Measurements from ENCODE around the gene MRPL9.
"Not testable (repeated sequence)": the region's sequence is repeated elsewhere in the genome, so short reads cannot be mapped to it uniquely, and the experiment has no call there.

Gene MRPL9

GRCh38 chr1:151782741-151783140 is 19.4 kb upstream of the MRPL9 start:
- DNase-seq: no peak

- not testable (repeated sequence) for DNase-seq
These were observed 18.7 kb upstream of the MRPL9 start for GRCh38 chr1:151782026-151782425.

GRCh38 chr1:151780736-151781135 is 17.4 kb upstream of the MRPL9 start:
- not testable (repeated sequence) for DNase-seq

GRCh38 chr1:151779852-151780251 is 16.6 kb upstream of the MRPL9 start:
- no peak for DNase-seq

GRCh38 chr1:151777317-151777716 is 14.0 kb upstream of the MRPL9 start:
- no peak for DNase-seq

- no peak for DNase-seq
These were observed 13.4 kb upstream of the MRPL9 start for GRCh38 chr1:151776665-151777062.

GRCh38 chr1:151775894-151776664 is 12.8 kb upstream of the MRPL9 start:
- DNase-seq: no peak

- DNase-seq: no peak
These were observed 11.1 kb upstream of the MRPL9 start for GRCh38 chr1:151774256-151774922.

- DNase-seq: no peak
These were observed 10.4 kb upstream of the MRPL9 start for GRCh38 chr1:151773702-151774101.

GRCh38 chr1:151769270-151769669 is 6.0 kb upstream of the MRPL9 start:
- not testable (repeated sequence) for DNase-seq

GRCh38 chr1:151768351-151769066 is 5.2 kb upstream of the MRPL9 start:
- DNase-seq: not testable (repeated sequence)

GRCh38 chr1:151763990-151764389 is 694 bp upstream of the MRPL9 start:
- no peak for DNase-seq

GRCh38 chr1:151760597-151761385 is 2.5 kb downstream of the MRPL9 start:
- DNase-seq: no peak

GRCh38 chr1:151759241-151759640 is 4.1 kb downstream of the MRPL9 start:
- no peak for DNase-seq

GRCh38 chr1:151756291-151756690 is 7.0 kb downstream of the MRPL9 start:
- no peak for DNase-seq

GRCh38 chr1:151741516-151741915 is 21.8 kb downstream of the MRPL9 start:
- no peak for DNase-seq

- DNase-seq: no peak
These were observed 23.5 kb downstream of the MRPL9 start for GRCh38 chr1:151739590-151740355.

GRCh38 chr1:151737479-151737878 is 25.8 kb downstream of the MRPL9 start:
- DNase-seq: no peak

GRCh38 chr1:151737026-151737425 is 26.3 kb downstream of the MRPL9 start:
- no peak for DNase-seq

- DNase-seq: not testable (repeated sequence)
These were observed 29.3 kb downstream of the MRPL9 start for GRCh38 chr1:151733995-151734394.

- no peak for DNase-seq
These were observed 30.2 kb downstream of the MRPL9 start for GRCh38 chr1:151733126-151733525.

- no peak for DNase-seq
These were observed 33.4 kb downstream of the MRPL9 start for GRCh38 chr1:151729966-151730291.

All from stimulated activated CD4-positive, alpha-beta T cell treated with anti-CD3 and anti-CD28 coated beads, Interleukin-12 subunit alpha, Interleukin-12 subunit beta, amount 100 ng/mL, for 4 hours (primary cell).